HG03442 (cell line): ENCODE data around the gene ACOX1.

ENCODE experiments used
- ATAC-seq: cut with Tn5 transposase; IDR thresholded peaks from one replicate; pipeline ENCODE4 v1.9.1; 2021; ENCODE audit warnings: mild to moderate bottlenecking, moderate library complexity; ENCODE audit not compliant: unreplicated experiment

ACOX1 gene

DNA sequence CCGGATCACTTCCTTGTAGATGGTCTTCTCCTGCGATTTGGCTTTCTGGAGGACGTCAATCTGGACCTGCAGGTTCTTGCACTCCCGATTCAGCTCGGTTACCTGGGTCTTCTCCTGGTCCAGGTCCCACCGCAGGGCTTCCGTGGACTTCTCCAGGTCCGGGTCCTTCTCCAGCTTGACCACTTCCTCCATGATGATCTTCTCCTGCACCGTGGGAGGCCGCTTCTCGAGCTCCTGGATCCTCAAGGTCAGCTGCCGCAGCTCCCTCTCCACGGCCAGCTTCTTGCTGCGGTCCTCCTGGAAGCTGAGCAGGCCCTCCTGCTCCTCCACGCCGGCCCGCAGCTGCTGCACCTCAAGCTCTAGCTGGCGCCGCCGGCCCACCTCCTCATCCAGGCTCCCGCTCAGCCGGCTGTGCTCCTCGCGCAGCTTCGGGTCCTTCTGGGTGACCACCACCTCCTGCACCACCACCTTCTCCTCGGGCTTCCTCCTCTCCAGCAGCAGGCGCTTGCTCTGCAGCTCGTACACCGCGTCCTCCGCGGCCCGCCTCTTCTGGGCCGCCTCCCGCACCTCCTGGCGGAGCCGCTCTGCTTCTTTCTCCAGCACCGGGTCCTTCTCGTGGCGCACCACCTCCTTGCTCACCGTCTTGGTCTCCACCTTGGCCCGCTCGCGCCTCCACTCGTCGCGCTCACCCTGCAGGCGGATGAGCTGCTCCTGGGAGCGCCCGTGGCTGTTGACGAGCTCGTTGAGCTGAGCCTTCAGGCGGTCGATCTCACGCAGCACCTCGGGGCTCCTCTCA, 29.9 kb upstream of the ACOX1 start:
- ATAC-seq: no peak

DNA sequence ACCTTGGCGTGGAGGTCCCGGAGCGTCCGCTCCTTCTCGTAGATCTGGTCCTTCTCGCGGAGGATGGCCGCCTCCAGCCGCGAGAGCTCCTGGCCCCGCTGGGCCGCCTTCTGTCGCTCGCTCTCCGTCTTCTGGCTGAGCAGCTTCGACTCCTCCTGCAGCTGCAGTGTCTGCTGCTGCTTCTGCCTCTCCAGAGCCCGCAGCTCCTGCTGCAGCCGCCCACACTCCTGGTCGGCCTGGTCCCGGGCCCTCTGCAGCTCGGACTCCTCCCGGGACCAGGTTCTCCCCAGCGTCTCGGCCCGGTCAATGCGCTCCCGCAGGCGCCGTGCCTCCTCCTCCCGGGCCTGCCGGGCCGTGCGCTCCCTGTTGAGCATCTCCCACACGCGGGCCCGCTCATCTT, 29.2 kb upstream of the ACOX1 start:
- no peak for ATAC-seq

GRCh38 chr17:76007850-76008165, 28.8 kb upstream of the ACOX1 start:
- ATAC-seq: no peak

DNA sequence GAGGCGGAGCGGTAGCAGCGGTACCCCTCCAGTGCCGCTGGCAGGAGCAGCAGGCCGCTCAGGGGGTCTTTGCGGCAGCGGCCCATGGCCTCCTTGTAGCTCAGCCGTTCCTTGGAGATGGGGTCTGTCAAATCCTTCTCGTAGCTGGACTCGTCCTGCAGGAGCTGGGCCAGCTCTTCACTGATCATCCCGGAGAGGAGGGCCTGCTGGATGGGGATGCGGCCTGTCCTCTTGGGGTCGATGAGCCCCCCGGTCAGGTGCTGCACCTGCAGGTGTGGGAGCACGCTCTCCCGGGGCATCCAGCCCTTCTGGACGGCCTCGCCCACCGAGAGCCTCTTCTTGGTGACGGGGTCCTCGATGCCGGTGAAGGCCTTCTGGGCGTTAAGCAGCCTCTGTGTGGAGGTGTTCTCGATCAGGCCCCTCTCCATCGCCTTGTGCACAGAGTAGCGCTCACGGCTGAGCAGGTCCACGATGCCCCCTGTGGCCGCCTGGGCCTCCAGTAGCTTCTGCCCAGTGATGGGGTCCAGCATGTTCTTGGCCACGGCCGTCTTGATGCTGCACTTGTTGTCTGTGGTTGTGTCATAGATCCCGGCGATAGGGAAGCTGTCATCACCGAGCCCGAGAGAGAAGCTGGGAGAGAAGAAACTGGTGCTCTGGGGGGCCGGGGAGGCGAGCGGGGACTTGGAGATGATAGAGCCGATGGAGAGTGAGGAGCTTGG, 28.3 kb upstream of the ACOX1 start:
- ATAC-seq: no peak

GRCh38 chr17:76005263-76006149, 26.5 kb upstream of the ACOX1 start:
- no peak for ATAC-seq

GRCh38 chr17:76004750-76005262, 25.8 kb upstream of the ACOX1 start:
- ATAC-seq: no peak

GRCh38 chr17:76003915-76004314, 24.9 kb upstream of the ACOX1 start:
- ATAC-seq: no peak

DNA sequence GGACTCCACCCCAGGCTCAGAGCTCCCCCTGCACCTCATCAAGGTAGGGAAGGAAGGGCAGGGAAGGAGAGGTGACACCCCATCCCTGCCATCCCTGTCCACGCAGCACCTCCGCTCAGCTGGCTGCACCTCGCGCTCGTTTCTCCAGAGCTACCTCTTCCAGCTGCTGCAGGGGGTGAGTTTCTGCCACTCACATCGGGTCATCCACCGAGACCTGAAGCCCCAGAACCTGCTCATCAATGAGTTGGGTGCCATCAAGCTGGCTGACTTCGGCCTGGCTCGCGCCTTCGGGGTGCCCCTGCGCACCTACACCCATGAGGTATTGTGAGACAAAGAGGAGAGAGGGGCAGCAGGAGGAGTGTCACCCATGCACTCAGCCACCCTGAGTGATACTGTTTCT, 23.1 kb upstream of the ACOX1 start:
- no peak for ATAC-seq

DNA sequence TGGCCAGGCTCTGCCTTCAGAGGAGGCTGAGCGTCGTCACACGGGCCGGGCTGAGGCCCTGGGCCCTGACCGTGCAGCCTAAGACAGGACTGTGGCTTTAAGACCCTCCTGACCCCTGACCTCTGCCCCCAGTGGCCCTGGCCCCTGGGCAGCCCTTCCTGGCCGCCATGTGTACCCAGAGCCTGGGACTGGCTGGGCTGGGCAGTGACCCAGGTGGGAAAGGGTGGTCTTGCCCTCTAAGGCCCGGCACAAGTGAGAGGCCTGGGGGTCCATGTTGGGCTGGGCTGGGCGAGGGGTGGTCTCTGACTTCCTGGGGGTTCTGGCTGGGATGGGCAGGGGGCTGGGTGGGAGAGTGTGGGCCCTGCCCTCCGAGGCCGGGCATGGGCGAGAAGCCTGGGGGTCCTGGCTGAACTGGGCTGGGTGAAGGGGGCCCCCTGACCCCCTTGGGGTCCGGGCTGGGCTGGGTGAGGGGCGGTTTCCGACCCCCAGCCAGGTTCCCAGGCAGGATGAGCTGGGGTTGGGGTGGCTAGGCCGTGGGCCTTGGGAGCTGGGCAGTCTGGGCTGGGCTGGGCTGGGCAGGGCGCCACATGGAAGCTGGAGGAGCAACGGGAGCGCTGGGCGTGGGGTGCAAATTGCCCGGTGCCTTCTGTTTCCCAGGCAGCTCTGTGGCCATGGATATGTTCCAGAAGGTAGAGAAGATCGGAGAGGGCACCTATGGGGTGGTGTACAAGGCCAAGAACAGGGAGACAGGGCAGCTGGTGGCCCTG, 22.0 kb upstream of the ACOX1 start, which contains the start of gene CDK3:
Gene CDK3 (plus strand): TSS at position 101 of the 767 bp plus-strand sequence. CDS start 571 bp downstream, at position 672.
- ATAC-seq: no peak

DNA sequence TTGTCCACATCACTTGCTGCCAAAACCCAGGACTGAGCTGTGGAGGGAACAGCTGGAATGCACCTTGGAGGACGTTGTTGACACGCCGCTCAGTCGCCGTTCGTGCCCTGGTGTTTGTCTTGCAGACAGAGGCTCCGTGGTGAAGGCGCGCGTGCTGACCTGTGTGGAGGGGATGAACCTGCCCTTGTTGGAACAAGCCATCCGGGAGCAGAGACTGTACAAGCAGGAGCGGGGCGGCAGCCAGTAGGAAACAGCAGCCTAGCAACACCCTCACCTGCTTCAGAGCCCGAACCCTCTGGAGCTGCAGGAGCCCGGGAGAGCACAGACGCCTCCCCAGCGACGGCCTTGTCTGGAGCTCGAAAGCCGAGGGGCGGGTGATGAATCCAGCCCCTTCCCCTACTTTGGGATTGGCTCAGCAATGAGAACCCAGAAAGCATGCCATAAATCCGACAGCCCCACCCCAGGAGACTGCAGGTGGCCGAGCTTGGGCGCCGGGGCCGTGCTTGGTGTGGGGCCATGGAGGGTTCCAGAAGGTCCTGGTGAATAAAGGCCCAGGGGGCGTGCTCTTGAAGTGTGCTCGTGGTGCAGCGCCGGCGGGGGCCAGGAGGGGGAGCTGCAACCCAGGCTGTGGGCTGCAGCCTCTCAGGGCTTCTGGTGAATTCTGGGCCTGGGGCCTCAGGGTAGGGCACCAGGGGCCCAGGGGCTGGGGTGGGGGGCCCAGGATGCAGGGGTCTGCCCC, 21.2 kb upstream of the ACOX1 start:
- ATAC-seq: no peak

- no peak for ATAC-seq
Observed at GRCh38 chr17:75998327-75998795, 19.4 kb upstream of the ACOX1 start.

GRCh38 chr17:75996665-75997590, 18.0 kb upstream of the ACOX1 start:
- ATAC-seq: no peak

DNA sequence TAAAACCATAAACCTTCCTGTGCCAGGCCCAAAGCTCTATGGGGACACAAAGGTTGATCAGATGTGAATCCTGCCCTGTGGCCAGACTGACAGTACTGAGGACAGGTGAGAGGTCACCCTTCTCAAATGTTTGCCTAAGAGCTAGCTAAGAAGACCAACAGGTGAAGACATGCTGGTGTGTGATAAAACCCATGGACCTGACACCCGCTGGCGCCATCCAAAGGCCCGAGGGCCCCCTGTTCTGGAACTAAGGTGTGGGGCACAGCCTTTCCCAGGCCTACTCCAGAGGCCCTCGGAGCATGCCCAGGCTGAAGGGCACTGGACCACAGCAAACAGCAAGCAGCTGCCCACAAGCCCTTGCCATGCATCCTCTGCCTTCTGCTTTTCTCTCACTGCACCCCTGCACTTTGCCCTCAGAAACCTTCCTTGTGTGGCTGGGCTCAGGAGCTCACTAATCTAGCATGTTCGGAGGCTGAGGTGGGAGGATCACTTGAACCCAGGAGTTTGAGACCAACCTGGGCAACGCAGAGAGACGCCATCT, 16.5 kb upstream of the ACOX1 start:
- no peak for ATAC-seq

- ATAC-seq: no peak
Observed at GRCh38 chr17:75994802-75995370, 15.9 kb upstream of the ACOX1 start.

GRCh38 chr17:75991396-75991795, 12.4 kb upstream of the ACOX1 start:
- no peak for ATAC-seq

- no peak for ATAC-seq
Observed at GRCh38 chr17:75987041-75987440, 8.1 kb upstream of the ACOX1 start.

DNA sequence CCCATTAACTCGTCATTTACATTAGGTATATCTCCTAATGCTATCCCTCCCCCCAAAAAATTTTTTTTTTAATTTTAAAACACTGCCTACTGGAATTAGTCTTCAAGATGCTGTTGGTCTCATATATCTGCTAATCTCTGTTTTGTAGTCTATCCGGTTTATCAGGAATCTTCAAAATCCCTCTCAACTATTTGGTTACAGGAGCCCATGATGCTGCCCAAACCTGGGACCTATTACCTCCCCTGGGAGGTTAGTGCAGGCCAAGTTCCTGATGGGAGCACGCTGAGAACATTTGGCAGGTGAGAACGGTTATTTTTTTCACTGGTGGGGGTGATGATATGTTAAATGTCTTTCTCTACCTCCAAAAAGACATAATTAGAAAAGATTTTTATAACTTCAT, 7.0 kb upstream of the ACOX1 start:
- no peak for ATAC-seq
